ENCODE data around the gene STAG1.

GRCh38 chr3:136334209-136334608 is 418.0 kb downstream of the STAG1 start:
- TF ChIP-seq, protein P1, sequence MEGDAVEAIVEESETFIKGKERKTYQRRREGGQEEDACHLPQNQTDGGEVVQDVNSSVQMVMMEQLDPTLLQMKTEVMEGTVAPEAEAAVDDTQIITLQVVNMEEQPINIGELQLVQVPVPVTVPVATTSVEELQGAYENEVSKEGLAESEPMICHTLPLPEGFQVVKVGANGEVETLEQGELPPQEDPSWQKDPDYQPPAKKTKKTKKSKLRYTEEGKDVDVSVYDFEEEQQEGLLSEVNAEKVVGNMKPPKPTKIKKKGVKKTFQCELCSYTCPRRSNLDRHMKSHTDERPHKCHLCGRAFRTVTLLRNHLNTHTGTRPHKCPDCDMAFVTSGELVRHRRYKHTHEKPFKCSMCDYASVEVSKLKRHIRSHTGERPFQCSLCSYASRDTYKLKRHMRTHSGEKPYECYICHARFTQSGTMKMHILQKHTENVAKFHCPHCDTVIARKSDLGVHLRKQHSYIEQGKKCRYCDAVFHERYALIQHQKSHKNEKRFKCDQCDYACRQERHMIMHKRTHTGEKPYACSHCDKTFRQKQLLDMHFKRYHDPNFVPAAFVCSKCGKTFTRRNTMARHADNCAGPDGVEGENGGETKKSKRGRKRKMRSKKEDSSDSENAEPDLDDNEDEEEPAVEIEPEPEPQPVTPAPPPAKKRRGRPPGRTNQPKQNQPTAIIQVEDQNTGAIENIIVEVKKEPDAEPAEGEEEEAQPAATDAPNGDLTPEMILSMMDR (conservative IDR thresholded peaks at IDR 0.05; ENCODE audit: low read length) = no peak
- no peak for TF ChIP-seq EZH2phosphoT487 (IDR thresholded peaks at IDR 0.05; ENCODE audit: borderline replicate concordance)

Measured in Loucy (cell line).